GM20431 (cell line): ENCODE measurements around the gene SELENOM.

Experiments
- in situ Hi-C: fragments of 300-500 bp; cut with MseI, MboI; formaldehyde crosslinking; loops from one replicate; pipeline ENCODE4 v1.15.0; 2020; ENCODE audit warnings: low sequenced_read_pairs; ENCODE audit not compliant: unreplicated experiment

SELENOM gene

GRCh38 chr22:31094741-31095140, 12.6 kb downstream of the SELENOM start:
- in situ Hi-C loops = no loop called here

GRCh38 chr22:31094021-31094551, 13.3 kb downstream of the SELENOM start:
- in situ Hi-C loops = no loop called here

GRCh38 chr22:31093086-31093850, 14.1 kb downstream of the SELENOM start:
- in situ Hi-C loops = no loop called here

- in situ Hi-C loops = no loop called here
Measured at GRCh38 chr22:31092161-31092560, 15.2 kb downstream of the SELENOM start.

- in situ Hi-C loops = no loop called here
Measured at GRCh38 chr22:31091106-31091975, 16.0 kb downstream of the SELENOM start.

GRCh38 chr22:31090217-31091085, 16.9 kb downstream of the SELENOM start:
- in situ Hi-C loops = no loop called here

- in situ Hi-C loops = loop anchor here (10.0 kb wide), 1 partner anchor 145 kb away; no protein-coding TSS in a partner anchor
Measured at GRCh38 chr22:31089160-31090100, 17.9 kb downstream of the SELENOM start.

- in situ Hi-C loops = loop anchor here (10.0 kb wide), 1 partner anchor 144 kb away; no protein-coding TSS in a partner anchor
Measured at GRCh38 chr22:31088233-31088986, 19.0 kb downstream of the SELENOM start.

- in situ Hi-C loops = loop anchor here (10.0 kb wide), 1 partner anchor 143 kb away; no protein-coding TSS in a partner anchor
Measured at GRCh38 chr22:31087744-31088215, 19.6 kb downstream of the SELENOM start.

GRCh38 chr22:31086703-31087330, 20.6 kb downstream of the SELENOM start:
- in situ Hi-C loops = loop anchor here (10.0 kb wide), 1 partner anchor 142 kb away; no protein-coding TSS in a partner anchor

GRCh38 chr22:31085928-31086327, 21.4 kb downstream of the SELENOM start:
- in situ Hi-C loops = loop anchor here (10.0 kb wide), 1 partner anchor 141 kb away; no protein-coding TSS in a partner anchor

GRCh38 chr22:31085493-31085824, 21.9 kb downstream of the SELENOM start:
- in situ Hi-C loops = loop anchor here (10.0 kb wide), 1 partner anchor 141 kb away; no protein-coding TSS in a partner anchor

- in situ Hi-C loops = loop anchor here (10.0 kb wide), 1 partner anchor 140 kb away; no protein-coding TSS in a partner anchor
Measured at GRCh38 chr22:31084811-31085492, 22.4 kb downstream of the SELENOM start.

GRCh38 chr22:31083923-31084810, 23.2 kb downstream of the SELENOM start:
- in situ Hi-C loops = loop anchor here (10.0 kb wide), 1 partner anchor 139 kb away; no protein-coding TSS in a partner anchor

GRCh38 chr22:31083377-31083768, 24.0 kb downstream of the SELENOM start:
- in situ Hi-C loops = loop anchor here (10.0 kb wide), 1 partner anchor 139 kb away; no protein-coding TSS in a partner anchor
